GM12865 (cell line): ENCODE results near the gene CRACR2B.

ENCODE experiments used
- DNase-seq: peaks from one replicate; pipeline ENCODE4 v3.0.0; 2010; ENCODE audit warnings: low read depth
- H3K4me3 ChIP-seq: 2 replicates; pipeline ENCODE4 v1.5.1; 2011; ENCODE audit warnings: mild to moderate bottlenecking, low read depth, low read length, control low read depth
- CTCF ChIP-seq: IDR thresholded peaks from 2 replicates; pipeline ENCODE4 v1.5.1; 2011; ENCODE audit warnings: low read length, control low read depth, low read depth, inconsistent platforms; ENCODE audit not compliant: insufficient read depth; ENCODE audit errors: missing control alignments

CRACR2B gene

GRCh38 chr11:827897-828192 lies at the start of gene CRACR2B:
TSS of gene CRACR2B (plus strand) at chr11:827919. CDS start at chr11:828608, 689 bp downstream.
- DNase-seq: peak; percentile 62
- peak within 1 kb of the TSS; percentile 75 for H3K4me3 ChIP-seq
- TF ChIP-seq CTCF: no peak

GRCh38 chr11:778976-779954 lies 48.5 kb upstream of the CRACR2B start:
- no peak for TF ChIP-seq CTCF
- DNase-seq: peak; percentile 1
- H3K4me3 ChIP-seq: no peak overlapping the region

- no peak for DNase-seq
- H3K4me3 ChIP-seq: no peak overlapping the region
- no peak for TF ChIP-seq CTCF
Measured at GRCh38 chr11:779955-780532, 47.7 kb upstream of the CRACR2B start.

- DNase-seq: no peak
- no peak overlapping the region for H3K4me3 ChIP-seq
- no peak for TF ChIP-seq CTCF
Measured at GRCh38 chr11:782264-783174, 45.2 kb upstream of the CRACR2B start.

- no peak overlapping the region for H3K4me3 ChIP-seq
- DNase-seq: no peak
- TF ChIP-seq CTCF: peak; percentile 10
Measured at GRCh38 chr11:783581-784015, 44.1 kb upstream of the CRACR2B start.

GRCh38 chr11:786235-787083 lies 41.3 kb upstream of the CRACR2B start:
- DNase-seq: no peak
- H3K4me3 ChIP-seq: no peak overlapping the region
- no peak for TF ChIP-seq CTCF
